Keratinocyte (primary cell): ENCODE data around the gene SLC34A2.

Experiments
- CTCF ChIP-seq, 3 experiments: IDR thresholded peaks in 1 of 3; conservative IDR thresholded peaks in 1 of 3; optimal IDR thresholded peaks in 1 of 3; 2 replicates in 2 of 3; 3 replicates in 1 of 3; pipeline versions ENCODE3 to v1.5.1; 2011; ENCODE audit warnings: low read length in 3 of 3, mild to moderate bottlenecking in 3 of 3, moderate library complexity in 2 of 3, control low read depth in 1 of 3, inconsistent platforms in 1 of 3; ENCODE audit not compliant: insufficient read depth in 2 of 3; ENCODE audit errors: extremely low read depth in 1 of 3
- EZH2 ChIP-seq: IDR thresholded peaks from one replicate; pipeline ENCODE4 v1.6.1; 2012; ENCODE audit warnings: inconsistent platforms, mild to moderate bottlenecking, low read length, moderate library complexity

- no peak for TF ChIP-seq CTCF (optimal IDR thresholded peaks at IDR 0.05 in 1 of 3, IDR thresholded peaks at IDR 0.05 in 1 of 3, conservative IDR thresholded peaks at IDR 0.05 in 1 of 3; ENCODE audit: extremely low read depth in 1 of 3, insufficient read depth in 2 of 3, low read length in 3 of 3)
- TF ChIP-seq EZH2, result no peak
These were observed 55.0 kb downstream of the SLC34A2 start for GRCh38 chr4:25710637-25711036.
